B cell (primary cell): ENCODE results near the gene ZBTB37. TPM values are rescaled to one million over a fixed set of nuclear protein-coding genes. Genes with fewer than 3 reads are reported as not detected.

Source experiments
- ATAC-seq: fragments of 200-7000 bp; cut with Tn5 transposase; one replicate; pipeline ENCODE4 v1.10.0; 2021; ENCODE audit warnings: low read depth, mild to moderate bottlenecking, moderate number of reproducible peaks, moderate library complexity
- CTCF ChIA-PET: fragments of 350-600 bp; sonication (Branson Sonifier 250); formaldehyde crosslinking; loops from one replicate; lab custom pipeline; 2021; ENCODE audit warnings: antibody characterized with exemption, inconsistent platforms; lab: Charles Lee
- POLR2A ChIA-PET: fragments of 350-600 bp; sonication (Branson Sonifier 250); formaldehyde crosslinking; loops from one replicate; lab custom pipeline; 2021; ENCODE audit warnings: antibody characterized with exemption; lab: Charles Lee
- DNase-seq: peaks from one replicate; pipeline ENCODE4 v3.0.0; 2013
- H2AFZ ChIP-seq: 2 replicates; pipeline ENCODE4 v1.6.1; 2012; ENCODE audit warnings: mild to moderate bottlenecking, low read depth, low read length; ENCODE audit not compliant: insufficient read depth, poor library complexity, severe bottlenecking
- H3K27ac ChIP-seq, 2 donors: 1 replicate in 1 of 2; 2 replicates in 1 of 2; pipeline ENCODE4 v1.5.1; 2012 to 2013; ENCODE audit warnings: low read length in 2 of 2, mild to moderate bottlenecking in 2 of 2, moderate library complexity in 1 of 2
- H3K27me3 ChIP-seq, 4 experiments: fragments of 200-600 bp in 1 of 4; sonication (generic) in 1 of 4; replicated peaks in 1 of 4; 1 replicate in 2 of 4; 2 replicates in 2 of 4; pipeline versions ENCODE4 v1.6.1 to v1.7.0; 2013 to 2016; ENCODE audit warnings: low read length in 3 of 4, mild to moderate bottlenecking in 2 of 4, mixed read lengths in 1 of 4, moderate library complexity in 1 of 4; ENCODE audit not compliant: insufficient read depth in 4 of 4, control insufficient read depth in 3 of 4; ENCODE audit errors: control extremely low read depth in 1 of 4
- H3K36me3 ChIP-seq, 2 experiments: replicated peaks in 1 of 2; 1 replicate in 1 of 2; 2 replicates in 1 of 2; pipeline versions ENCODE4 v1.6.1 to v1.7.1; 2013; ENCODE audit warnings: low read length in 1 of 2; ENCODE audit not compliant: insufficient read depth in 2 of 2, control insufficient read depth in 1 of 2; ENCODE audit errors: control extremely low read depth in 1 of 2, extremely low read depth in 1 of 2
- H3K4me1 ChIP-seq, 2 donors: fragments of 200-600 bp in 1 of 2; sonication (generic) in 1 of 2; 1 replicate in 1 of 2; 2 replicates in 1 of 2; pipeline versions ENCODE4 v1.5.1 to v1.6.1; 2013 to 2017; ENCODE audit warnings: low read length in 2 of 2; ENCODE audit not compliant: control insufficient read depth in 2 of 2, insufficient read depth in 2 of 2
- H3K4me2 ChIP-seq: replicated peaks from 2 replicates; pipeline ENCODE3; 2012; ENCODE audit warnings: mild to moderate bottlenecking, low read depth, low read length; ENCODE audit not compliant: poor library complexity, severe bottlenecking
- H3K4me3 ChIP-seq, 5 experiments: fragments of 200-600 bp in 1 of 5; sonication (generic) in 1 of 5; 1 replicate in 3 of 5; 2 replicates in 2 of 5; pipeline versions ENCODE4 v1.5.1 to v1.7.0; 2011 to 2016; ENCODE audit warnings: low read length in 4 of 5, mild to moderate bottlenecking in 4 of 5, low read depth in 2 of 5, control low read depth in 1 of 5, moderate library complexity in 1 of 5; ENCODE audit not compliant: insufficient read depth in 1 of 5; ENCODE audit errors: control extremely low read depth in 1 of 5, extremely low read depth in 1 of 5
- H3K79me2 ChIP-seq: fragments of 200-600 bp; sonication (generic); one replicate; pipeline ENCODE4 v1.6.0; 2016; ENCODE audit warnings: low read length; ENCODE audit not compliant: control insufficient read depth, insufficient read depth
- H3K9ac ChIP-seq: fragments of 200-600 bp; sonication (generic); 2 replicates; pipeline ENCODE4 v1.6.1; 2017; ENCODE audit warnings: mild to moderate bottlenecking, low read length, moderate library complexity
- H3K9me3 ChIP-seq, 3 donors: one replicate each; pipeline versions ENCODE4 v1.6.1 to v1.7.1; 2013; ENCODE audit warnings: low read length in 2 of 3; ENCODE audit not compliant: control insufficient read depth in 2 of 3, insufficient read depth in 1 of 3; ENCODE audit errors: control extremely low read depth in 1 of 3
- H4K20me1 ChIP-seq: 2 replicates; pipeline ENCODE4 v1.6.0; 2012; ENCODE audit warnings: mild to moderate bottlenecking, low read length; ENCODE audit not compliant: insufficient read depth, control insufficient read depth, poor library complexity, severe bottlenecking
- H3K27ac Mint-ChIP-seq: one replicate; pipeline ENCODE4 v1.8.0; 2021; ENCODE audit warnings: mixed read lengths
- H3K27me3 Mint-ChIP-seq: one replicate; pipeline ENCODE4 v1.8.0; 2021; ENCODE audit warnings: mixed read lengths
- H3K4me1 Mint-ChIP-seq: one replicate; pipeline ENCODE4 v1.8.0; 2021; ENCODE audit warnings: mixed read lengths
- H3K4me3 Mint-ChIP-seq: one replicate; pipeline ENCODE4 v1.8.0; 2021; ENCODE audit warnings: mixed read lengths
- H3K9me3 Mint-ChIP-seq: one replicate; pipeline ENCODE4 v1.8.0; 2022; ENCODE audit warnings: mixed read lengths; ENCODE audit not compliant: insufficient read depth
- CTCF ChIP-seq: fragments of 200-600 bp; IDR thresholded peaks from one replicate; pipeline ENCODE4 v1.8.0; 2022; ENCODE audit warnings: antibody characterized with exemption, mild to moderate bottlenecking
- EZH2 ChIP-seq: IDR thresholded peaks from 2 replicates; pipeline ENCODE4 v1.6.1; 2012; ENCODE audit warnings: borderline replicate concordance, low read depth, mild to moderate bottlenecking, moderate library complexity, low read length; ENCODE audit not compliant: insufficient read depth, poor library complexity, severe bottlenecking
- WGBS: methylation state at CpG from one replicate; pipeline ENCODE4 v1.1.5; 2013; ENCODE audit warnings: missing lambda C conversion rate; ENCODE audit not compliant: insufficient coverage; 5-methylcytosine and 5-hydroxymethylcytosine counted together
- intact Hi-C: fragments of 100-400 bp; cut with micrococcal nuclease; formaldehyde crosslinking; loops from one replicate; pipeline ENCODE4 v1.10.0; 2022
- polyA plus RNA-seq: library from polyadenylated mRNA; depleted of rRNA; stranded (reverse); fragments of >200 nt; gene quantifications from 2 replicates; pipeline ENCODE4 v1.2.3, GENCODE V29; 2012
- total RNA-seq, 2 donors: library from RNA; stranded (reverse); fragments of 120-200 nt in 1 of 2; gene quantifications; 1 replicate in 1 of 2; 2 replicates in 1 of 2; pipeline versions ENCODE4 v1.2.3 to v1.2.4, GENCODE V29; 2013 to 2022

ZBTB37 gene
- total and polyA plus RNA-seq, 2 donors (not counting 1 experiment from before 2014, with no cell fraction given), result 4.9 to 37.1 TPM

GRCh38 chr1:173852105-173852504, 16.1 kb upstream of the ZBTB37 start:
- TF ChIP-seq CTCF (no peak), EZH2 (no peak)
- WGBS, result no CpG with 5 or more reads among the region's 4 CpGs
- Histone ChIP-seq H3K9me3 (no peaks in the 10 kb centered on the region), H3K79me2 (no peaks in the 10 kb centered on the region), H3K27ac (no peak overlapping the region), H2AFZ (no peak overlapping the region), H3K27me3 (no peaks in the 10 kb centered on the region), H3K36me3 (peaks cover 1 to 40% of the 10 kb centered on the region in 2 experiments), H3K4me3 (no peak overlapping the region), H3K4me2 (no peak overlapping the region), H3K9ac (no peak overlapping the region), H4K20me1 (no peaks in the 10 kb centered on the region), H3K4me1 (no peaks in the 10 kb centered on the region)
- ATAC-seq, result no peak
- intact Hi-C loops, result no loop called here
- ChIA-PET CTCF (interaction anchor here (1.0 kb wide), 1 partner anchor 9 kb away, joined by 3 read pairs; no protein-coding TSS in a partner anchor), POLR2A (no interaction called here)
- H3K27me3 Mint-ChIP-seq, result no peaks in the 10 kb centered on the region
- DNase-seq, result no peak
- H3K4me3 Mint-ChIP-seq, result no peak overlapping the region
- H3K4me1 Mint-ChIP-seq, result no peaks in the 10 kb centered on the region
- no peaks in the 10 kb centered on the region for H3K9me3 Mint-ChIP-seq
- H3K27ac Mint-ChIP-seq, result no peak overlapping the region

GRCh38 chr1:173853074-173853473, 15.1 kb upstream of the ZBTB37 start:
- Mint-ChIP-seq H3K4me1 (no peaks in the 10 kb centered on the region), H3K27me3 (no peaks in the 10 kb centered on the region), H3K9me3 (no peaks in the 10 kb centered on the region), H3K27ac (no peak overlapping the region), H3K4me3 (no peak overlapping the region)
- no peaks in the 10 kb centered on the region for H3K79me2 ChIP-seq
- DNase-seq (no peak), ATAC-seq (no peak)
- H4K20me1 ChIP-seq, result no peaks in the 10 kb centered on the region
- no peak overlapping the region for H3K4me2 ChIP-seq
- ChIA-PET CTCF (no interaction called here), POLR2A (no interaction called here)
- no peak overlapping the region for H3K9ac ChIP-seq
- no peaks in the 10 kb centered on the region for H3K27me3 ChIP-seq
- WGBS, result 100% methylated on average over 4 of the region's 5 CpGs
- no peak overlapping the region for H3K4me3 ChIP-seq
- intact Hi-C loops, result no loop called here
- H3K27ac ChIP-seq, result no peak overlapping the region
- TF ChIP-seq EZH2, result no peak
- TF ChIP-seq CTCF, result no peak
- no peaks in the 10 kb centered on the region for H3K4me1 ChIP-seq
- H3K9me3 ChIP-seq, result no peaks in the 10 kb centered on the region
- H3K36me3 ChIP-seq, result peaks cover 1 to 49% of the 10 kb centered on the region in 2 experiments
- H2AFZ ChIP-seq, result no peak overlapping the region
